Measurements from ENCODE around the gene CCDC188.
"Not testable (repeated sequence)": the region's sequence is repeated elsewhere in the genome, so short reads cannot be mapped to it uniquely, and the experiment has no call there.

CCDC188 gene

GRCh38 chr22:20170170-20170569 lies 19.3 kb upstream of the CCDC188 start:
- DNase-seq (ENCODE audit: low spot score) = no peak

GRCh38 chr22:20169253-20169822 lies 18.5 kb upstream of the CCDC188 start:
- no peak for DNase-seq (ENCODE audit: low spot score)

DNA sequence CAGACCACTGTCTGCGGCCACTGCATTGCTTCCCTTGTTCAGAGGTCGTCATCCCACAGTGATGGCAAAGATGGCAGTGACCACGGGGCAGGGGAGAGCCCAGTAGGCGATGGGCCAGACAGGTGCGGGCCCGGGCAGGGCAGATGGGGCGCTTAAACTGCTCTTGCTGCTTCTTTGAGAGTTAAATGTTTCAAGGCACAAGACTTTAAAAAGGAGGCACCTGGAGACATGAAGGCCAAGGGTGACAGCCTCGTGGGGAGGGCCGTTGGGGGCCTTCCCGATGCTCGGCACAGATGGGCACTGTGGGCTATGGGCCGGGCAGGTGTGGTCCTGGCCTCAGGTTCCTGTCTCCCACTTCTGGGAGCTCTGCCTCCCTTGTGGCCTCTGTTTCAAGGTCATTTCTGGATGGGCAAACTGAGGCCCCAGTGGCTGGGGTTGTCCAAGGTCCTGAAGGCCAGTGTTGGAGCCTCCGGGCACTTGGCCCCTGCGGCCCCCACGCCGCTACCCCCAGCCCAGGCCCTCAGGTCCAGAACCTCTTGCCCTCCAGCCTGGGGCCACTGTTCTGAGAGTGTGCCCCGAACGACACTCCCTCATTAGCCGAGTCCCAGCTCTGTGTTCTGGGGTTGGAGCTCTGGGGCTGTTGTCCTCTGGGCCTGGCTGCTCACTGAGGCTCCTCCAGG lies 16.9 kb upstream of the CCDC188 start:
- DNase-seq (ENCODE audit: low spot score) = no peak

DNA sequence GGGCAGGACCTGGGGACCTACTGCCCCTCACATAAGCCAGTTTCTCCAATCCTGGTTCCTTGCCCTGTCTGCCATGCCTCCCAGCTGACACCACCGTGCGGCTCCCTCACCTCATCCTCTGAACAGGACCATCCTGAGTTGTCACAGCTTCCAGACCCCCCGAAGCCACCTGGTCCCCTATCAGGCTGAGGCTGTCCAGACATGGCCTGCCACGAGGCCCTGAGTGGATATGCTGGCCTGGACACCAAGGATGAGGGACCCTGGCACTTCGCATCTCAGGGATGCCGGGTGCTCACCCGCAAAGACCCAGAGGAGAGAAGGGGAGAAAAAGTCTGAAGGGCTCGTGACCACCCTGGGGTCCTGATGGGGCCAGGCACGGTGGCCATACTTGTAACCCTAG lies 15.8 kb upstream of the CCDC188 start:
- DNase-seq (ENCODE audit: low spot score) = no peak

GRCh38 chr22:20165913-20166312 lies 15.1 kb upstream of the CCDC188 start:
- DNase-seq (ENCODE audit: low spot score) = no peak

GRCh38 chr22:20165421-20165820 lies 14.6 kb upstream of the CCDC188 start:
- DNase-seq (ENCODE audit: low spot score) = no peak

- DNase-seq (ENCODE audit: low spot score) = no peak
These were observed 14.0 kb upstream of the CCDC188 start for GRCh38 chr22:20164863-20165262.

GRCh38 chr22:20160041-20160440 lies 9.2 kb upstream of the CCDC188 start:
- DNase-seq (ENCODE audit: low spot score) = no peak

- DNase-seq (ENCODE audit: low spot score) = not testable (repeated sequence)
These were observed 8.7 kb upstream of the CCDC188 start for GRCh38 chr22:20159531-20159930.

- DNase-seq (ENCODE audit: low spot score) = no peak
These were observed 8.2 kb upstream of the CCDC188 start for GRCh38 chr22:20159076-20159475.

DNA sequence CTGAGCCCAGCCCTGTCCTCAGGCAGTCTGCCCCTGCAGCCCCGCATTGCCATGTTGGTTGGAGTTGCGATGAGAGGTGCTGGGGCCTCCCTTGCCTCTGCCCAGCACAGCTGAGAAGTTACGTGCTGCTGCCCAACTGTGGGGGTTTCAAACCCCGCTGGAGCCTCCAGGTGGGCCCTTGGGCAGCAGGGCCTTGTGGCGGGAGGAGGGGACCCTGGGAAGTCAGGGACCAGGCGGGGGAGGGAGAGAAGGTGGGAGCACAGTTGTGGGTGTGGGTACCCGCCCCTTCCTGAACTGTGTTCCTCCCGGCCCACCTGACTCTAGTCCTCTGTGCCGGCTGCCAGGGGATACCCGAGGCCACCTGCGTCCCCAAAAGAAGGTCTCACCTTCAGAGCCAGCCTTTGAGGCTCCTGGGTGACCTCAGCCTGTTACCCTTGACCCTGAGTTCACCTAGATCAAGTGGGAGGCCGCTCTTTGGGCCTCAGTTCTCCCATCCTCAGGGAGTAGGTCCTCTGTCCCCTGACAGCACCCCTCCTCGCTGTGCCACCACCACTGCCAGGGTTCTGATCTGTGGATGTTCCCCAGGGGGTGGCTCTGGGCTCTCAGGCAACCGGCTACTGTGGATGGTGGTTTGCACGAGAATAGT lies 7.7 kb upstream of the CCDC188 start:
- DNase-seq (ENCODE audit: low spot score) = no peak

- no peak for DNase-seq (ENCODE audit: low spot score)
These were observed 6.8 kb upstream of the CCDC188 start for GRCh38 chr22:20157430-20158183.

DNA sequence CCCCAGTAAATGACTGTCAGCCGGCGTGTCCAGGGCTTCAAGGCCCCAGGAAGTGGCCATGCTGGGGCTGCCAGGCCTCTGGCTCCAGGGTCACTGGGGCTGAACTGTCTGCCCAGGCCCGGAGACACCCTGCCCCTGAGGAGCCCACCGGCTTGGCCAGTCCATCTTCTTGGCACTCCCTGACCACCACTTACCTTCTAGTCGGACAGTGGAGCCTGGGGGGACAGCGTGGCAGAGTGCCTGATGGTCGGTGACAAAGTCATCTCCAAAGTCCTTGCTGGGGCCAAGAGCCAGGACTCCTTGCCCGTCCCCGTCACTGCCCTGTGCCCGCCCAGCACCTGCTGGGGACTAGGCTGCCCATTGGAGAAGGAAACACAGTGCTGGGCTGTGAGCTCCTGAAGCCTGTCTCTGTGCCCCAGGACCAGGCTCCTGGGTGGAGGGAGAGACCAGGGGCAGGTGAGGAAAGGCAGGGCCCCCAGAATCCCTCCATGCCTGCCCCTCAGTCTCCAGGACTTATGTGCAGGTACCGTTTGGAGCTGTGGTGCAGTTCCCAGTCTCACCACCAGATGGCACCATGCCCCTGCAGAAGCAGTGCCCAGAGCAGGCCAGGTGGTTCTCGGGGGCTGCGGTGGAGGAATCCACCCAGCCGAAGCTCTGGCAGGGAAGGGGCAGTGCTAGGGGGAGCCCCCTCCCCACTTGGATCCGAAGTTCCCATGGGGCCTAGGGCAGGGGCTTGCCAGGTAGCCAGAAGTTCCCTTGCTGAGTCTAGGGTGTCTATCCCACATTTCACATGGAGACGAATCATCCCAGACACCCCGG lies 6.0 kb upstream of the CCDC188 start:
- DNase-seq (ENCODE audit: low spot score) = peak; percentile 98

DNA sequence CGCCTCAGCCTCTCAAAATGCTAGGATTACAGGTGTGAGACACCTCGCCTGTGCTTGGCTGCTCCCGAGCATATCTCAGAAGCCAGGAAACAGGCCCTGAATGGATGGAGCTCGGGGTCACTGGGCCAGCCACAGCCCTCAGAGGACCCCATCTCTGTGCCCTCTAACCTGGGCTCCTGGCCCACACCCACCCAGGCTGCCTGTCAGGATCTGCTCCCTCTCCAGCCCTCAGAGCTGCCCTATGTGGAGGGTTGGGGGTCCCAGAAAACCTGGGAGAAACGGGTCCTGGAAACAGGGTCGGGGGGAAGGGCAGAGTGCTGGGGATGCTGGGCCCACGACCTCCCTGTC lies 5.2 kb upstream of the CCDC188 start:
- no peak for DNase-seq (ENCODE audit: low spot score)

DNA sequence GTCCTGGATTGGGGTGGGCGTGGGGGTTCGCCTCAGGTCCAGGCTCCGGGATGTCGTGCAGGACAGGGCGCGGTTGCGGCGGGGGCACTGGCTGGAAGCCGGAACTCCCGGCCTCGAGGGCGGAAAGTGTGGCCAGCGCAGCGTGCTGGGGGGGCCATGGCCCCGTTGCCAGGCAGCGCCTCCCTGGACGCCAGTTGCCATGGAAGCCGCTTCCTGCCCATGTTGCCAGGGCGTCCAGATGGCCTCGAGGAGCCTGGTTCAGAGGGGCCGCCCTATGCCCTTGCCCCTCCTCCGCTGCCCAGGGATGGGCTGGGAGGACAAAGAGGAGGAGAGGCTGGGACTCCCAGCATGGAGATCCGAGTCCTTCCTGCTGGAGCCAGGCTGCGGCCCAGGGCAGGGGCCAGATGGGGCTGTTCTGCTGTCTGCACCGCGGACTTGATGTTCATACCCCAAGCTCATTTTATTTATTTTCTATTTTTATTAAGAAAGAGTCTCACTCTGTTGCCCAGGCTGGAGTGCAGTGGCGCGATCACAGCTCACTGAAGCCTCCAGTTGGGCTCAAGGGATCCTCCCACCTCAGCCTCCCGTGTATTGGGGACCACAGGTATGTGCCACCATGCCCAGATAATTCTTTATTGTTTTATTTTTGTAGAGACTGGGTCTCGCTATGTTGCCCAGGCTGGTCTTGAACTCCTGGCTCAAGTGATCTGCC lies 4.6 kb upstream of the CCDC188 start:
- no peak for DNase-seq (ENCODE audit: low spot score)

DNA sequence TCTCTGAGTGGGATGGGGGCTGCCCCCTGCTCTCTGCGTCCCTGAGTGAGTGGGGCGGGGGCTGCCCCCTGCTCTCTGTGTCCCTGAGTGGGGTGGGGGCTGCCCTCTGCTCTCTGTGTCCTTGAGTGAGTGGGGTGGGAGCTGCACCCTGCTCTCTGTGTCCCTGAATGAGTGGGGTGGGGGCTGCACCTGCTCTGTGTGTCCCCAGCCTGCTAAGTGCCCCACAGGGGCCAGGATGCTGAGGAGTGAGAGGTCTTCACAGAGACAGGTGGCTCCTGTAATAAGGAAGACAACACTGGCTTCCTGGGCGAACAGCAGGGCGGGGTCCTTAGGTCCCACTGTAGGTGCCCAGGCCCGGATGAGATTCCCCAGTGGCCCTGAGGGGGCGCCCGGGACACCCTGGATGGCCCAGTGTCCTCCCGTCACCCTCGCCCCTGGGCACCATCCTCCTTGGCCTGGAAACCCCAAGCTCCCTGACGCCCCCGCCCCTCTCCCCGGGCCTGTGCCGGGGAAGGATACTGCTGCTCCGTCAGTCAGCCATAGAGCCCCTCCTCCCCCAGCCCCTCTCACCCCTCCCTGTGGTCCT lies 3.8 kb upstream of the CCDC188 start:
- DNase-seq (ENCODE audit: low spot score) = peak; percentile 44

GRCh38 chr22:20153945-20154344 lies 3.1 kb upstream of the CCDC188 start:
- DNase-seq (ENCODE audit: low spot score) = peak; percentile 42

GRCh38 chr22:20152464-20152890 lies 1.6 kb upstream of the CCDC188 start:
- DNase-seq (ENCODE audit: low spot score) = no peak

GRCh38 chr22:20151276-20151588 lies 377 bp upstream of the CCDC188 start:
- DNase-seq (ENCODE audit: low spot score) = no peak

DNA sequence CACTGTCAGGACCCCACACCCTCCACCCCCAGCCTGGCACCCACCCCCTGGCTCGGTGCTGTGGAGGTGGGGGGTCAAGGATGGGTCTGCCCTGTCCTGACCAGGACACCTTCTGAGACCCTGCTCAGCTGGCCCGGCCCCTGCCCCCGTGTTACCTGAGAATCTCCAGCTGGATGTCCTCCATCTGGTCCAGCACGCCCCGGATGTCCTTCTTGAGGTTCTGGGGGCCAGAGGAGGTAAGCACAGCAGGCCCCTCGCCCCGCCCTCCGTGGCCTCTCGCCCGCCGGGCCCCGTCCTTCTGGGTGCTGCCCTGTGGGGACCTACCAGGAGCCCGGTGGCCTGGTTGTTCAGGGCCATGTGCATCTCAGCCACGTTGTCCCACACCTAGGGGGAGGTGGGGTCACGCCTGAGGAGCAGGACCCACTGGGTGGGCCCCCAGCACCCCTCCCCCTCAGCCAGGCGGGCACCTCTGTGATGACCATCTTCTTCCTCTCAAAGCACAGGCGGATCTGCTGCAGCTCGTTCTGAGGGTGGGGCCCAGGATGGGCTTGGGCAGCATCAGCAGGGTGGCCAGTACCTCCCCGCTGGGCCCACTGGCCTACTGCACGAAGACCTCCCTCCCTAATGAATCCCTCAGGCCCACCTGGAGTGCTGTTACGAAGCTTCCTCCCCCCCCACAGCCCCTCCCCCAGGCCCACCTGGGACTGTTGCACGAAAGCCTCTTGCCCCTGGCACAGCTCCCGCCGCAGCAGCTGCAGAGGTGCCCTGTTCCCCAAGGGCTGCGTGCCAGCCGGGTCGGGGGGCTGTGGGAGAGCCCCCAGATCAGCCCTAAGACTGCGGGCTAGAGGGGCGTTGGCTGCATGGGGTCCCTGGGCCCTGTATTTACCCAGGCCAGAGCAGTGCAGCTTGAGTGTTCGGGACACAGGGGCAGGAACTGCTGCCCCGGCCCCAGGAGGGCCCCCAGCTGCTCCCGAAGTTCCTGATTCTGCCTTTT lies 1.3 kb downstream of the CCDC188 start:
- DNase-seq (ENCODE audit: low spot score) = no peak
